Activated naive CD4-positive, alpha-beta T cell treated with anti-CD3 and anti-CD28 coated beads, Interleukin-2, amount 50 U/mL, for 24 hours (primary cell): ENCODE data around the gene CDH1.
"Not testable (repeated sequence)": the region's sequence is repeated elsewhere in the genome, so short reads cannot be mapped to it uniquely, and the experiment has no call there.

Source experiments
- H3K27ac Mint-ChIP-seq: one replicate; pipeline ENCODE4 v1.8.0; 2021; ENCODE audit warnings: mild to moderate bottlenecking, mixed read lengths
- H3K27me3 Mint-ChIP-seq: one replicate; pipeline ENCODE4 v1.8.0; 2021; ENCODE audit warnings: mixed read lengths
- H3K36me3 Mint-ChIP-seq: one replicate; pipeline ENCODE4 v1.8.0; 2021; ENCODE audit warnings: mixed read lengths
- H3K4me1 Mint-ChIP-seq: one replicate; pipeline ENCODE4 v1.8.0; 2021; ENCODE audit warnings: mixed read lengths
- H3K4me3 Mint-ChIP-seq: one replicate; pipeline ENCODE4 v1.8.0; 2021; ENCODE audit warnings: mild to moderate bottlenecking, mixed read lengths
- H3K9me3 Mint-ChIP-seq: one replicate; pipeline ENCODE4 v1.8.0; 2021; ENCODE audit warnings: mixed read lengths

CDH1 gene

DNA sequence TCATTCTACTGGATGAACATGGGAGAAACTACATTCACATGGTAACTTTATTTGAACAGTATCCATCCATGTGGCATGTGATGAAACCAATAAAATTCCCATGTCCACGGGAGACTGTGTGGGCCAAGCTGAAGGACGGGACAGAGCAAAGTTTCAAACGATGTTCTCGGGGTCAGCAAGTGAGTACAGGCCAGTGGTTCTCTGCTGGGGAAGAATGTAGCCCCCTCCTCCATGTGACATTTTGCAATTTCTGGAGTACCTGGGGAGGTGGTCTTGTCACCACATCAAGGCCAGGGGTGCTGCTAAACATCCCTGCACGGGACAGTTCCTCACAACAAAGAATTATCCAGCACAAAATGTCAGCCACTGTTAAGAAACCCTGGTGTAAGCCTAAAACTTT, 98.9 kb downstream of the CDH1 start:
- Mint-ChIP-seq H3K9me3 (no peaks in the 10 kb centered on the region), H3K27me3 (no peaks in the 10 kb centered on the region), H3K27ac (no peak overlapping the region), H3K36me3 (no peaks in the 10 kb centered on the region), H3K4me3 (no peak overlapping the region), H3K4me1 (no peaks in the 10 kb centered on the region)

DNA sequence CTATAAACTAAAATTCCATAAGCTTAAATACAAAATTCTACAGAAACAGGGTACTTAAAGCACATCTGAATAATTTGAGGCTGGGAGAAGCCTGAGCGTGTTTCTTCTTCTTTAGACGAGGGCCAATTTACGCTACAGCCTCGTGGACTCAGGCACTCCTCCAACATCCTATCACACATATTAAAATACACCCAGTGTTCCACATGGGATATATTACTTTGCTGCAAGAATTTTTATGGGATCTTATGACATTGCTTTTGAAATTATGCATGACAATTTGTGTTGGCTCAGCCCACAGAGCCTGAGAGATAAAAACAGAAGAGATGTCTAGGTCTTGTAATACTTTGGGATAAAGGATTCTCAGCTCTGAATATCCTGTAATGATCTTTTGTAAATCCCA, 102.7 kb downstream of the CDH1 start:
- Mint-ChIP-seq H3K4me3 (no peak overlapping the region), H3K36me3 (no peaks in the 10 kb centered on the region), H3K27me3 (no peaks in the 10 kb centered on the region), H3K9me3 (no peaks in the 10 kb centered on the region), H3K27ac (no peak overlapping the region), H3K4me1 (peaks cover 19% of the 10 kb centered on the region)

DNA sequence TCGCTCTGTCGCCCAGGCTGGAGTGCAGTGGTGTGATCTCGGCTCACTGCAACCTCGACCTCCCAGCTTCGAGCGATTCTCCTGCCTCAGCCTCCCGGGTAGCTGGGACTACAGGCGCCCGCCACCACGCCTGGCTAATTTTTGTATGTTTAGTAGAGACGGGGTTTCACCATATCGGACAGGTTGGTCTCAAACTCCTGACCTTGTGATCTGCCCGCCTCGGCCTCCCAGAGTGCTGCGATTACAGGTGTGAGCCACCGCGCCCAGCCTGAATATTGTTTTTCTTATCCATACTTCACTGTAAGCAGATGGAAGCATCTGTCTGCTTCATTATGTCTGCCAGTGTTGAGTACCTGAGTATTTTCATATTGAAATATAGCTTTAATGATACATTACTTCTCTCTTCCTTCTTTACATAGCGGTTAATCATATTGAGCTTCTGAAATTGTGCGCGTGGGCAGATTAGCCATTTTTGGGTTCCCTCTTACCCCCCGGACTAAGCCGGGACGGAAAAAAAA, 105.9 kb downstream of the CDH1 start:
- Mint-ChIP-seq H3K4me1 (peaks cover 35% of the 10 kb centered on the region), H3K4me3 (peak overlapping the region; percentile 98), H3K27ac (peak overlapping the region; percentile 98)
- H3K36me3 Mint-ChIP-seq, H3K9me3 Mint-ChIP-seq, H3K27me3 Mint-ChIP-seq: not testable (repeated sequence)

DNA sequence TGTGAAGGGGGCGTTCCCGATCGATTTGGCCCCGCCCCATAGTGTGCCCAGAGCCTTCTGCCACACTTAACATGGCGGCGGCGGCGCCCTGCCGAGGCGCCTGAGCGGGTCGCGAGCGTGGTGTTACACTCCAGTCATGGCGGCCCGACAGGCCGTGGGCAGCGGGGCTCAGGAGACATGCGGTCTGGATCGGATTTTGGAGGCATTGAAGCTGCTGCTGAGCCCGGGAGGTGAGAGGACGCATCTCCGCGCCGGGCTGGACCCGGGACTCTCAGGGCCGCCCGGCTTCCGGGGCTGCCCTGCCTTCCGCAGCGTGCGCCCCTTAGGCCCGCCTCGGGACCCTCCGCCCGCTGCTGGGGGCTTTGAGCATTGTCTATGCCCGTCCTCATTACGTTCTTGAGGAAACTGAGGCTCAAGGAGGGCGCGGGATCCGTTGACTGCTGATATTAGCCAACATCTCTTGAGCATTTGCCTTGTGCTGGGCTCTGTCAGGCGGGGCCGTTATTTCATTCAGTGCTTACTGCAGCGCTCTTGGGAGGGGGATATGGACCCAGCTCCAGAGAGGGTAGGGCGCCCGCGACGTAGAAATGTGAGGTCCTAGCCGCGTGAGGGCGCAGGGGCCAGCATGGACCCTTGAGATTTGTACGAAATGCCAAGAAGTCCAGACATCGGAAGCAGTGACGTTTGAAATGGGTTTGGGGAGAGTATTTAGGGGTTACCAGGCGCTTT, 106.6 kb downstream of the CDH1 start, which contains the start of gene TANGO6:
Gene TANGO6, plus strand, starts transcription at position 50 of the 729 bp plus-strand sequence. Its CDS starts 87 bp downstream, at position 137.
- H3K9me3 Mint-ChIP-seq, result no peaks in the 10 kb centered on the region

DNA sequence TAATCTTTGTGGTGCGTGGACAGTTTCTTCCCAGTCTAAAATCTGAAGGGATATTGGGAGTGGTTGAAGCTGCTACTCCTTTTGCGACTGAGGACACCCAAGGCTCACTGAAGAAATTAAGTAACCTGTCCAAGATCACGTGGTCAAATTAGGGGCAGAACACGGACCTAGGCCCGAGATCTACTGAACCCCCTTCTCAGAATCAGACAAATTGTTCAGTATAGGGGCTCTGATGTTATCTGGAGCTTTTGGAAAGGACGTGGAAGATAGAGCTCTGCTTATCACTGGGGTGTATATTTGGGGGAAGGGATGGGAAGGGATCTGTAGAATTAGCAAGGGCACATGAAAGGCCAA, 107.1 kb downstream of the CDH1 start:
- peaks cover 2% of the 10 kb centered on the region for H3K36me3 Mint-ChIP-seq
- H3K27me3 Mint-ChIP-seq, result no peaks in the 10 kb centered on the region
- peak overlapping the region; percentile 98 for H3K4me3 Mint-ChIP-seq
- no peaks in the 10 kb centered on the region for H3K9me3 Mint-ChIP-seq
- peak overlapping the region; percentile 98 for H3K27ac Mint-ChIP-seq
- H3K4me1 Mint-ChIP-seq, result peaks cover 40% of the 10 kb centered on the region

More for the DNA sequence above, 106.6 kb downstream of the CDH1 start, which contains the start of gene TANGO6:
- peak within 1 kb of the TSS; percentile 98 for H3K4me3 Mint-ChIP-seq
- H3K27me3 Mint-ChIP-seq, result no peaks in the 10 kb centered on the region
- H3K4me1 Mint-ChIP-seq, result peaks cover 37% of the 10 kb centered on the region
- peaks cover 2% of the 10 kb centered on the region for H3K36me3 Mint-ChIP-seq
- peak within 1 kb of the TSS; percentile 98 for H3K27ac Mint-ChIP-seq

DNA sequence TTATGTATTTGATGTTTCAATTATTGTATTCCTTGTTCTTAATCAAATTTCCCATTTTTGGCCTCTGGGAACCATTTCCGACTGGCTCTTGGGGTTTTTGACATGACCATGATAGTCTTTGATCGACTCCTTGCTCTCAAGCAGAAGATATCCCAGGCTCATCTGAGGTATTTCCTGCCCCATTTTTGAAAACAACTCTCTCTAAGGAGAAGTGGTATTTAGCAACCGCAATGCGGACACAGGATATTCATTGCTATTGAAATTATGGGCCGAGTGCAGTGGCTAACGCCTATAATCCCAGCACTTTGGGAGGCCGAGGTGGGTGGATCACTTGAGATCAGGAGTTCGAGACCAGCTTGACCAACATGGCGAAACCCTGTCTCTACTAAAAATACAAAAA, 111.7 kb downstream of the CDH1 start:
- peaks cover 5% of the 10 kb centered on the region for H3K36me3 Mint-ChIP-seq
- peak overlapping the region; percentile 30 for H3K27ac Mint-ChIP-seq
- no peaks in the 10 kb centered on the region for H3K9me3 Mint-ChIP-seq
- peaks cover 46% of the 10 kb centered on the region for H3K4me1 Mint-ChIP-seq
- no peak overlapping the region for H3K4me3 Mint-ChIP-seq
- H3K27me3 Mint-ChIP-seq, result no peaks in the 10 kb centered on the region

DNA sequence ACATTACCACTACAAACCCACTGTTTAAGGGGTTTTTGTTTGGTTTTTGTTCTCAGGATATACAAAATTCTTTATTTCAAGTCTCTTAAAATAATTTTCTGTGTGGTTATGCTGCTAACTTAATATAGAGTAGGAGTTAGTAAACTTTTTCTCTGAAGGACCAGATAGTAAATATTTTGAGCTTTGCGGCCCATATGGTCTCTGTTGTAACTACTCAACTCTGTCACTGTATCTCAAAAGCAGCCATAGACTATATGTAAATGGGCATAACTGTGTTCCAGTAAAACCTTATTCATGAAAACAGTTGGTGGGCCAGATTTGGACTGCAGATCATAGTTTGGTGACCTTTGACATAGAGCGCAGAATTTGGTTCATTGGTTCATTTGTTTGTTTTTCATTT, 113.4 kb downstream of the CDH1 start:
- no peak overlapping the region for H3K4me3 Mint-ChIP-seq
- no peaks in the 10 kb centered on the region for H3K9me3 Mint-ChIP-seq
- H3K36me3 Mint-ChIP-seq, result peaks cover 7% of the 10 kb centered on the region
- H3K4me1 Mint-ChIP-seq, result peaks cover 36% of the 10 kb centered on the region
- no peak overlapping the region for H3K27ac Mint-ChIP-seq
- H3K27me3 Mint-ChIP-seq, result no peaks in the 10 kb centered on the region

DNA sequence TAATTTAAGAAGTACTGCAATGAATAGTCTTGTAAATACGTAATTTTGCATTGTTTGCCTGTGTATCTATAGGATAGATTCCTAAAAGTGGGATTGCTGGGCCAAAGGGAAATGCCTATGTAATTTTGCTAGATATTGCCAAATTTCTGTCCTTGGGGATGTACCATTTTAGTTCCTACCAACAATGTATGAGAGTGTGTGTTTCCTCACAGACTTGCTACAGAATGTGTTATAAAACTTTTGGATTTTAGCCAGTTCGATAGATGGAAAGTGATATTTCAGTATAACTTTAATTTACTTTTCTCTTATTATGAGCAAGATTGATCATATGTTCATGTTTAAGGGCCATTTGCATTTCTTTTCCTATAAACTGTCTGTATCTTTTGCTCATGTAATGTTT, 114.5 kb downstream of the CDH1 start:
- Mint-ChIP-seq H3K36me3 (peaks cover 7% of the 10 kb centered on the region), H3K27ac (no peak overlapping the region), H3K4me1 (peaks cover 41% of the 10 kb centered on the region), H3K9me3 (no peaks in the 10 kb centered on the region), H3K4me3 (no peak overlapping the region), H3K27me3 (no peaks in the 10 kb centered on the region)

DNA sequence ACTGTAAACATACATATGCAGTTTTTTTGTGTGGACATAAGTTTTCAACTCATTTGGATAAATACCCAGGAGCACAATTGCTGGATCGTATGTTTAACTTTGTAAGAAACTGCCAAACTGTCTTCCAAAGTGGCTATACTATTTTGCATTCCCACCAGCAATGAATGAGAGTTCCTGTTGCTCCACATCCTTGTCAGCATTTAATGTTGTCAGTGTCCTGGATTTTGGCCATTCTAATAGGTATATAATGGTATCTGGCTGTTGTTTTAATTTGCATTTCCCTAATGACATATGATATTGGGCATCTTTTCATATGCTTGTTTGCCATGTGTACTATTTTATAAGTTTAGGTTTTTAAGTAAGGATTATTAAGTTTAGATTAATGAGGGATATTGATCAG, 120.4 kb downstream of the CDH1 start:
- peaks cover 28% of the 10 kb centered on the region for H3K4me1 Mint-ChIP-seq
- H3K27ac Mint-ChIP-seq, result no peak overlapping the region
- H3K36me3 Mint-ChIP-seq, result peaks cover 8% of the 10 kb centered on the region
- no peaks in the 10 kb centered on the region for H3K9me3 Mint-ChIP-seq
- no peaks in the 10 kb centered on the region for H3K27me3 Mint-ChIP-seq
- no peak overlapping the region for H3K4me3 Mint-ChIP-seq

DNA sequence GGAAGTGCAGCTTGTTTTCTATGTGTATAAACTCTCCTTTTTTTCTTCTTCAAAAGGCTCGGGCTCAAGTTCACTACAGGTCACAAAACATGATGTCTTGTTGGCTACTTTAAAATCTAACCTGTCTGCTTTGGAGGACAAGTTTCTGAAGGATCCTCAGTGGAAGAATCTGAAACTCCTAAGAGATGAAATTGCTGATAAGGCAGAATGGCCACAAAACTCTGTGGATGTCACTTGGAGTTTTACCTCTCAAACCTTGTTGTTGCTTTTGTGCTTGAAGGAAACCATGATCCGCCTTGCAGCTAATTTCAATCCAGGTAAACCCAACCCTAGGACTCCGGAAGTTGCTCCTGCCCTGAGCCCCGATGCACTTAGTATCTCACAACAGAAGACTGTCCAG, 122.7 kb downstream of the CDH1 start:
- Mint-ChIP-seq H3K27ac (no peak overlapping the region), H3K9me3 (no peaks in the 10 kb centered on the region), H3K4me3 (no peak overlapping the region), H3K27me3 (no peaks in the 10 kb centered on the region), H3K4me1 (peaks cover 19% of the 10 kb centered on the region), H3K36me3 (peaks cover 9% of the 10 kb centered on the region)

DNA sequence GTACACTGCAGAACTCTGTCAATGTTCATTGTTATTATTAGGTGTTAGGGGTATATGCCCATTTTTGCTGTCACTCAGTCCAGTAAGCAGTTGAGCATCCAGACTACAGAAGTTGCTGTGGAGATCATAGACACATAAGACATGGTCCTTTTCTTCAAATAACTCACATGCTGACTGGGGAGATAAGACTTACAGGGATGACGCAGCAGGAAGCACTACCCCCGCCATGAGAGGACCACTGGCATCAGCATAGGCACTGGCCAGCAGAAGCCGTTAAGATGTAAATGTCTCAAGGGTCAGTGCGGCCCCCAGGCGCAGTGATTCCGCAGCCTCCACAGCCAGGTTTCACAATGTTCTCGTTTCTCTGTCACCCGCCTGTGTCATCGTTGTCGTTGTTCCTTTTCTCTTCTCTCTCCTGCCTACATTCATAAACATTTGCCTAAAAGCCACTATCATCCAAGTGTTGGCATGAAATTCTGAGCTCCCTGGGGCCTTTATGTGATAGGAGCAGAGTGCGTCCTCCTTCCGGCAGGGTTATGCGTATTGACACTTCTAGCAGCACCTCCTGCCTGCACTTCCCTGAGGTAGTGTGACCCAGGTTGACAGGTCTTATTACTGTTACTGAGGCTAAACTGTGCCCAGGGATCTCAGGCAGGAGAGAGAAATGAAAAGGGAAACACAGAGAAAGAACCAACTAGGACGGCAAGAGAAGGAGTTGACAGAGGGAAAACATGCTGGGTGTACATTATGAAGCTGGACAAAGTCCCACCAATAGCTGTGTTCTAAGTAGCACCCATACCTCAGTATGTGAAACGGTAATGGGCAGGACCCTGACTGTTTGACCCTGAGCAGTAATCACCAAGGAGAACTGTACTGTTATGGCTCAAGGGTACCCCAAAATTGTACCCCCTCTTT, 124.1 kb downstream of the CDH1 start:
- Mint-ChIP-seq H3K27me3 (no peaks in the 10 kb centered on the region), H3K4me3 (no peak overlapping the region), H3K4me1 (peaks cover 15% of the 10 kb centered on the region), H3K27ac (no peak overlapping the region), H3K9me3 (no peaks in the 10 kb centered on the region), H3K36me3 (peaks cover 9% of the 10 kb centered on the region)

DNA sequence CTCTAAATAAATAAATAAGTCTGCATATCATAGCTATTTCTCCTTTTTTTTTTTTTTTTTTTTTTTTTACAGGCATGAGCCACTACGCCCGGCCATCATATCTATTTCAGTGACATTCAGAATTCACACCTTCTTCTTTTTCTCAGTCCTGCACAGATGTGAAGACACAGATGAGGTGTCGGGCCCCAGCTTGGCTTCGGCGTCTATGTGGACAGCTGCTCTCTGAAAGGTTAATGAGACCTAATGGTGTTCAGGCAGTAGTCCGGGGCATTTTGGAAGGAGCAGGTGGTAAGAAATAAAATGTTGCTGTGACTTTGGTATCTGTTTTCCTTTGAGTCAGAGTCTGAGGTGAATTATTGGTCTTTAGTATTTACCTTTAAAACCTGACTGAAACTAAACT, 129.8 kb downstream of the CDH1 start:
- H3K27me3 Mint-ChIP-seq, result no peaks in the 10 kb centered on the region
- no peak overlapping the region for H3K27ac Mint-ChIP-seq
- H3K4me1 Mint-ChIP-seq, result no peaks in the 10 kb centered on the region
- no peak overlapping the region for H3K4me3 Mint-ChIP-seq
- no peaks in the 10 kb centered on the region for H3K9me3 Mint-ChIP-seq
- H3K36me3 Mint-ChIP-seq, result peaks cover 16% of the 10 kb centered on the region

DNA sequence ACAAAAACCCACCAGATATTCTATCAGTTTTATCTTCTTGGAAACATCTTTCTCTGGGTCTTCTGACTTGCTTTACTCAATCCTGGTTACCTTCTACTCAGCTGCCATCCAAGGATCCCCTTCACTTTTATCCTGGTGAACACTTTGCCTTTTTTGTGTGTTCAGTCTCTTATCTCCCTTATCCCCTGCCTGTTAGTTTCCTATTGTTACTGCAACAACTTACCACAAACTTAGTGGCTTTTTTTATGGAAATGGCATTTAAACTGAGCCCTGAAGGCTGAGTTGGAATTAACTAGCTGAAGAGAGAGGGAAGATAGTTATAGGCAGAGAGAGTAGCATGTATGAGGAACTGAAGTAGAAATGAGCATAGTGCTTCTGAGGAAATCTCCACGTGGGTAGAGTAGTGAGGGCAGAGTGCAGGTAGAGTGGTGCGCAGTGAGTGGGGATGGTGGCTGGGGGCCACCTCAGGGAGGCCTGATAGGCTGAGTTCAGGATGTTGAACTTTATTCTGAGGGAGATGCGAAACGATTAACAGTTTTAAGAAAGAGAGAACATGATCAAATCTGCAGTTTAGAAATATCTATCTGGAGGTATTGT, 132.5 kb downstream of the CDH1 start:
- H3K27ac Mint-ChIP-seq, result no peak overlapping the region
- H3K4me1 Mint-ChIP-seq, result no peaks in the 10 kb centered on the region
- H3K9me3 Mint-ChIP-seq, result no peaks in the 10 kb centered on the region
- H3K27me3 Mint-ChIP-seq, result no peaks in the 10 kb centered on the region
- H3K4me3 Mint-ChIP-seq, result no peak overlapping the region
- H3K36me3 Mint-ChIP-seq, result peaks cover 18% of the 10 kb centered on the region

DNA sequence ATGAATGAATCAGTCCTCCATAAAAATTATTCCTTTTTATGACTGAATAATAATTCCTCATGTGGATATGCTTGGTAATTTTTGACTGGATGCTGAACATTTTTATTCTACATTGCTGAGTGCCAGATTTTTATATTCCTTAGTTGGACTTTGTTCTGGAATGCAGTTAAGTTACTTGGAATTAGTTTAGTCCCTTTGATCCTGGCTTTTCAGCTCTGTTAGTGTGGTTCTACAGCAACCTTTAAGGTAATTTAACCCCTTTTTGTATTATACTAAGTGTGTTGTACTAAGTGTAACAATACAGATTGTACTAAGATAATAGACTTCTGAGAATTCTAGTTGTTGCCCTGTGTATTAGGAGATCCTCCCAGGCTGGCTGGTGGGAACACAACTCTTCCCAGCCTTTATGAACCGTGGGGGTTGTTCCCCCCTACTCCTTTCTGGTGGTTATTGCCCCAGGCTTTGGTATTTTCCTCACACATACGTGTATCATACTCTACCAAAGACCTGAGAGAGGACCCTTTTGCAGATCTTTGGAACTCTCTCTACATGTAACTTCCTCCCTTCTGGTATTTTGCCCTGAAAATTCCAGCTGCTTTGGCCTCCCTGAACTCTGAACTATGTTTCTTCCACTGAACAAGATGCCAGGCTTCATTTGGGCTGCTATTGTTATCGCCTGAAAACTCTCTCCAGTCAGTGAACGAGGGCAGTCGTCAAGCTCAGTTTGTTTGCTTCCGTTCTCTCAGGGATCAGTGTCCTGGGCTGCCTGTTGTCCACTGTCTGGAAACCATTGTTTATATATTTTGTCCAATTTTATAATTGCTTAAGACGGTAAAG, 136.8 kb downstream of the CDH1 start:
- H3K9me3 Mint-ChIP-seq, result no peaks in the 10 kb centered on the region
- H3K4me1 Mint-ChIP-seq, result no peaks in the 10 kb centered on the region
- no peak overlapping the region for H3K27ac Mint-ChIP-seq
- H3K36me3 Mint-ChIP-seq, result peaks cover 26% of the 10 kb centered on the region
- no peaks in the 10 kb centered on the region for H3K27me3 Mint-ChIP-seq
- H3K4me3 Mint-ChIP-seq, result no peak overlapping the region

DNA sequence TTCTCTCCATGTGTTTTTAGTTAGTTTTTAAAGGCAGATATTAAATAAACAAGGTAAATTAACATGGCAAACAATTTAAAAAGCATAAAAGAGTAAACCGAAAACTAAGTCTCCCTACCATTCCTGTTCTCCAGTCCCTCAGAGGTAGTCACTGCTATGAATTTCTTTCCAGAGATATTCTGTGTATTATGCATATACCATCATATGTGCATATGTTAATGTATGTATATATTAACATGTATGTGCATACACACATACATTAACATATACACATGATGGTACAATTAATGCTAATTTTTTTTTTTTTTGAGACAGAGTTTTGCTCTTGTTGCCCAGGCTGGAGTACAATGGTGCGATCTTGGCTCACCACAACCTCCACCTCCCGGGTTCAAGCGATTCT, 138.8 kb downstream of the CDH1 start:
- no peaks in the 10 kb centered on the region for H3K4me1 Mint-ChIP-seq

More for the DNA sequence above, 138.8 kb downstream of the CDH1 start:
- H3K4me3 Mint-ChIP-seq, result no peak overlapping the region
- H3K27me3 Mint-ChIP-seq, result no peaks in the 10 kb centered on the region
- H3K36me3 Mint-ChIP-seq, result peaks cover 18% of the 10 kb centered on the region
- no peak overlapping the region for H3K27ac Mint-ChIP-seq
- no peaks in the 10 kb centered on the region for H3K9me3 Mint-ChIP-seq
